Spleen (tissue), 7 donors: Measurements from ENCODE around the gene P2RY6.

ENCODE experiments used
- POLR2A ChIP-seq, 3 donors: fragments of 450-650 bp; IDR thresholded peaks; one replicate each; pipeline ENCODE4 v1.5.1; 2017; ENCODE audit warnings: antibody characterized with exemption in 3 of 3, mild to moderate bottlenecking in 1 of 3
- POLR2AphosphoS5 ChIP-seq, 3 donors: sonication (generic); formaldehyde crosslinking; IDR thresholded peaks; one replicate each; pipeline ENCODE4 v1.5.1; 2017; ENCODE audit warnings: antibody characterized with exemption in 3 of 3
- TF ChIP-seq, protein P1 (sequence below), 11 experiments: fragments of 200-600 bp in 7 of 11; fragments of 450-650 bp in 4 of 11; sonication (generic) in 4 of 11; IDR thresholded peaks in 8 of 11; conservative IDR thresholded peaks in 3 of 11; 1 replicate in 7 of 11; 2 replicates in 4 of 11; pipeline versions ENCODE4 v1.4.0 to v1.8.0; 2016 to 2021; ENCODE audit warnings: antibody characterized with exemption in 11 of 11, inconsistent platforms in 4 of 11, mild to moderate bottlenecking in 1 of 11
- donor health status: DM: no; HTN: no; CAD: no; lungs with moderate emphysema.
- donor health status: DM: no; HTN: no; CAD: no.
- donor health status: DM: no; HTN: no; CAD: no.

DNA sequence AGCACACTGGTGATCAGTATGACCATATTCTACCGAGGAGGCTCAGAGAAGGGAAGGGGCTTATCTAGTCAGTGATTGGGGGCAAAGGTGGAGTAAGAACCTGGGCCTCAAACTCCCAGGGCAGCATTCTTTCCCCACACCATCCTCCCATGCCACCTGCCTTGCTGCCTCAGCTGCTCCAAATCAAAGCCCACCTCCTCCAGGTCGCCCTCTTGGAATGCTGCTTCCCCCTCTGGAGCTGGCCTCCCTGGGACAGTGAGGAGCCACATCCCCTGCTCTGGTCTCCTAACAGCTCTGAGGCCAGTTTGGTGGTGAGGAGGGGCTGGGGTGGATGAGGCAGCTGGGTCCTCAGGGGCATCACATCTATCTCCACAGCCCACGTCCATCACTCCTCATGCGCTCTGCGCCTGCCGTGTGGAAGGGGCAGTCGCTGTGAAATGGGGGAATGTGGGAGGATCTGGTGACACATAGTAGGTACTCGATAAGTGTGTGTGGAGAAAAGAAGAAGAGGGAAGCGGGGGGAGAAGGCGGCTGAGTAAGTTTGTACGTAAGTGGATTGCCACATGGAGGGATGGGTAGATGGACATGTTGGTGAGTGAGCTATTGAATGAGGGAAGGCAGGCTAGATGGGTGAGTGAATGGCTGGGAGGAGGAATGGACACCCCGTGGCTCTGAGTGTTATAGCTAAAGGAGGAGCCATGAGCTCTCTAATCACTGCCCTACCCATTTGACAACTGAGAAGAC lies 19.8 kb downstream of the P2RY6 start:
- TF ChIP-seq, protein P1, sequence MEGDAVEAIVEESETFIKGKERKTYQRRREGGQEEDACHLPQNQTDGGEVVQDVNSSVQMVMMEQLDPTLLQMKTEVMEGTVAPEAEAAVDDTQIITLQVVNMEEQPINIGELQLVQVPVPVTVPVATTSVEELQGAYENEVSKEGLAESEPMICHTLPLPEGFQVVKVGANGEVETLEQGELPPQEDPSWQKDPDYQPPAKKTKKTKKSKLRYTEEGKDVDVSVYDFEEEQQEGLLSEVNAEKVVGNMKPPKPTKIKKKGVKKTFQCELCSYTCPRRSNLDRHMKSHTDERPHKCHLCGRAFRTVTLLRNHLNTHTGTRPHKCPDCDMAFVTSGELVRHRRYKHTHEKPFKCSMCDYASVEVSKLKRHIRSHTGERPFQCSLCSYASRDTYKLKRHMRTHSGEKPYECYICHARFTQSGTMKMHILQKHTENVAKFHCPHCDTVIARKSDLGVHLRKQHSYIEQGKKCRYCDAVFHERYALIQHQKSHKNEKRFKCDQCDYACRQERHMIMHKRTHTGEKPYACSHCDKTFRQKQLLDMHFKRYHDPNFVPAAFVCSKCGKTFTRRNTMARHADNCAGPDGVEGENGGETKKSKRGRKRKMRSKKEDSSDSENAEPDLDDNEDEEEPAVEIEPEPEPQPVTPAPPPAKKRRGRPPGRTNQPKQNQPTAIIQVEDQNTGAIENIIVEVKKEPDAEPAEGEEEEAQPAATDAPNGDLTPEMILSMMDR (IDR thresholded peaks at IDR 0.05 in 8 of 11, conservative IDR thresholded peaks at IDR 0.05 in 3 of 11), result no peak
- TF ChIP-seq POLR2AphosphoS5 (IDR thresholded peaks at IDR 0.05) (no peak), POLR2A (IDR thresholded peaks at IDR 0.05) (no peak)
